Endothelial cell of umbilical vein (primary cell): ENCODE measurements around the gene MDM1. TPM values are rescaled to one million over a fixed set of nuclear protein-coding genes. Genes with fewer than 3 reads are reported as not detected.

Source experiments
- BruUV-seq: library from RNA; stranded (reverse); fragments of 400-500 nt; replicated peaks from 2 replicates; lab custom pipeline; 2021; lab: Mats Ljungman, UMichigan
- CTCF ChIA-PET: fragments of 300-600, 350-600 bp; sonication (Branson Sonifier 250); formaldehyde crosslinking; loops from one replicate; lab custom pipeline; 2021; ENCODE audit warnings: antibody characterized with exemption, inconsistent platforms; lab: Charles Lee
- POLR2A ChIA-PET: fragments of 300-600, 350-600 bp; sonication (Branson Sonifier 250); formaldehyde crosslinking; loops from one replicate; lab custom pipeline; 2021; ENCODE audit warnings: antibody characterized with exemption, inconsistent platforms; lab: Charles Lee
- DNase-seq: peaks from one replicate; pipeline ENCODE4 v3.0.0-alpha.2; 2011; ENCODE audit warnings: low read depth, low spot score
- FAIRE-seq: peaks from 2 replicates; lab custom pipeline; 2011; peaks lifted over from hg19 to GRCh38; lab: Jason Lieb, UNC
- H2AFZ ChIP-seq: 2 replicates; pipeline ENCODE4 v1.6.0; 2012; ENCODE audit warnings: low read depth, low read length, control low read depth, inconsistent platforms
- H3K27ac ChIP-seq: 2 replicates; pipeline ENCODE4 v1.5.1; 2011; ENCODE audit warnings: low read depth, mild to moderate bottlenecking, control low read depth, low read length, moderate library complexity; ENCODE audit not compliant: insufficient read depth
- H3K27me3 ChIP-seq, 2 experiments: 2 replicates each; pipeline versions ENCODE4 v1.6.0 to v1.6.1; 2011; ENCODE audit warnings: low read length in 2 of 2, mixed read lengths in 1 of 2; ENCODE audit not compliant: control insufficient read depth in 2 of 2, insufficient read depth in 2 of 2
- H3K36me3 ChIP-seq, 2 experiments: 2 replicates in 1 of 2; 3 replicates in 1 of 2; pipeline ENCODE4 v1.5.1; 2011; ENCODE audit warnings: low read length in 2 of 2, mild to moderate bottlenecking in 1 of 2, moderate library complexity in 1 of 2; ENCODE audit not compliant: control insufficient read depth in 2 of 2, insufficient read depth in 2 of 2; ENCODE audit errors: extremely low read depth in 1 of 2
- H3K4me1 ChIP-seq: 3 replicates; pipeline ENCODE4 v1.5.1; 2011; ENCODE audit warnings: mild to moderate bottlenecking, low read length; ENCODE audit not compliant: control insufficient read depth, insufficient read depth; ENCODE audit errors: extremely low read depth
- H3K4me2 ChIP-seq: 2 replicates; pipeline ENCODE4 v1.6.1; 2011; ENCODE audit warnings: low read length, control low read depth, mixed read lengths; ENCODE audit not compliant: insufficient read depth
- H3K4me3 ChIP-seq, 3 experiments: fragments of 200-600 bp in 1 of 3; sonication (generic), shearing (Covaris generic) in 1 of 3; replicated peaks in 1 of 3; 2 replicates each; pipeline ENCODE4 v1.5.1; 2011 to 2016; ENCODE audit warnings: control low read depth in 3 of 3, low read length in 3 of 3, mild to moderate bottlenecking in 2 of 3, inconsistent platforms in 1 of 3, low read depth in 1 of 3, moderate library complexity in 1 of 3; ENCODE audit not compliant: insufficient read depth in 1 of 3
- H3K79me2 ChIP-seq: 2 replicates; pipeline ENCODE4 v1.6.0; 2012; ENCODE audit warnings: low read length, inconsistent platforms; ENCODE audit not compliant: control insufficient read depth, insufficient read depth
- H3K9ac ChIP-seq: replicated peaks from 2 replicates; pipeline ENCODE3; 2011; ENCODE audit warnings: low read length, control low read depth; ENCODE audit not compliant: insufficient read depth; ENCODE audit errors: extremely low read depth
- H3K9me1 ChIP-seq: replicated peaks from 3 replicates; pipeline ENCODE4 v1.6.0; 2011; ENCODE audit warnings: mild to moderate bottlenecking, low read length; ENCODE audit not compliant: control insufficient read depth, insufficient read depth; ENCODE audit errors: extremely low read depth
- H3K9me3 ChIP-seq: replicated peaks from 2 replicates; pipeline ENCODE4 v1.5.1; 2012; ENCODE audit warnings: low read length, inconsistent platforms; ENCODE audit not compliant: control insufficient read depth, insufficient read depth
- H4K20me1 ChIP-seq: replicated peaks from 2 replicates; pipeline ENCODE3; 2011; ENCODE audit warnings: mild to moderate bottlenecking, low read length; ENCODE audit not compliant: control insufficient read depth, insufficient read depth; ENCODE audit errors: extremely low read depth
- EZH2 ChIP-seq: IDR thresholded peaks from 2 replicates; pipeline ENCODE4 v1.6.1; 2012; ENCODE audit warnings: borderline replicate concordance, low read depth, mild to moderate bottlenecking, moderate library complexity, low read length, inconsistent platforms; ENCODE audit not compliant: severe bottlenecking
- FOS ChIP-seq: IDR thresholded peaks from 2 replicates; pipeline ENCODE4 v1.6.1; 2011; ENCODE audit warnings: mild to moderate bottlenecking, low read length, moderate library complexity, borderline replicate concordance; ENCODE audit not compliant: insufficient read depth
- GATA2 ChIP-seq: IDR thresholded peaks from 2 replicates; pipeline ENCODE4 v1.7.0; 2011; ENCODE audit warnings: low read depth, mild to moderate bottlenecking, moderate library complexity, mixed read lengths, low read length; ENCODE audit not compliant: insufficient read length, insufficient read depth
- JUN ChIP-seq: IDR thresholded peaks from 2 replicates; pipeline ENCODE4 v1.6.1; 2011; ENCODE audit warnings: borderline replicate concordance, low read depth; ENCODE audit not compliant: insufficient read length, insufficient read depth
- MAX ChIP-seq: IDR thresholded peaks from 2 replicates; pipeline ENCODE4 v1.6.1; 2011; ENCODE audit not compliant: insufficient read depth, insufficient read length
- MYC ChIP-seq: IDR thresholded peaks from one replicate; pipeline ENCODE4 v1.6.1; 2011; ENCODE audit warnings: mild to moderate bottlenecking, low read depth, low read length
- POLR2A ChIP-seq: IDR thresholded peaks from 2 replicates; pipeline ENCODE4 v1.6.1; 2012; ENCODE audit warnings: low read depth, mild to moderate bottlenecking, control low read depth, low read length
- POLR2AphosphoS5 ChIP-seq: IDR thresholded peaks from 2 replicates; pipeline ENCODE4 v1.6.1; 2012; ENCODE audit warnings: low read depth, mild to moderate bottlenecking, control low read depth, low read length, moderate library complexity; ENCODE audit not compliant: insufficient read depth
- dilution Hi-C: fragments of 300-500 bp; cut with MboI; formaldehyde crosslinking; loops from one replicate; pipeline ENCODE4 v1.15.0; 2019; ENCODE audit warnings: low sequenced_read_pairs; ENCODE audit not compliant: extremely low pct_ligation_motif_present
- intact Hi-C: fragments of 100-400 bp; cut with micrococcal nuclease; formaldehyde crosslinking; loops from one replicate; pipeline ENCODE4 v1.10.0; 2022
- polyA plus RNA-seq, 4 experiments: library from polyadenylated mRNA; depleted of rRNA in 3 of 4; stranded (reverse) in 3 of 4; unstranded in 1 of 4; fragments of >200 nt; gene quantifications; 2 replicates each; pipeline versions ENCODE4 v1.2.1 to v1.2.3, GENCODE V29; 2011 to 2012; ENCODE audit warnings: missing spikeins in 1 of 4
- total RNA-seq: library from RNA; stranded (reverse); gene quantifications from 2 replicates; pipeline ENCODE4 v1.2.3, GENCODE V29; 2021
- TF ChIP-seq, protein P1 (sequence below), 2 donors: IDR thresholded peaks; 1 replicate in 1 of 2; 2 replicates in 1 of 2; pipeline ENCODE4 v1.5.1; 2011; ENCODE audit warnings: low read length in 2 of 2, mild to moderate bottlenecking in 2 of 2, moderate library complexity in 2 of 2, control low read depth in 1 of 2, inconsistent platforms in 1 of 2, low read depth in 1 of 2; ENCODE audit not compliant: insufficient read depth in 1 of 2; ENCODE audit errors: extremely low read depth in 1 of 2

The MDM1 gene
- total and polyA plus RNA-seq, 2 donors (not counting 3 experiments of a cell fraction or from before 2014, with no cell fraction given): 4.3 to 12.5 TPM

DNA sequence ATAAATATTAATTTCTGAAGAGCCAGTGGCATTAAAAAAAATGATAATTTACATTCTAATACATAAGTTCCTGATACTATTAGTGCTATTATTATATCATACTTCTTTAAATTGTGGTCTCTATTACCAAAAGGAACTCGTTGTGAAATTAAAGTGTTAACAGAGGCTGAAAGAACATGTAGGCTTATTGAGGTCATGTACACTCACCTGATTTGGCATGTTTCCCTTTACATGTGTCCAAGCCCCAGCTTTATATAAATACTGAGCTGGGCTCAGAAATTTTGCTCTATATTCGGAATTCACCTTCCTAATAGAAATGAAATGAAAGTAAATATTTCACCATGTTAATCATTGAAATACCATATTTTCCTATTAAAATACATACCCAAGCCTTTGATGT is 11.0 kb downstream of the MDM1 start:
- Histone ChIP-seq H3K4me3 (no peak overlapping the region), H3K9ac (no peak overlapping the region), H3K4me2 (no peak overlapping the region), H3K79me2 (no peaks in the 10 kb centered on the region), H3K36me3 (no peaks in the 10 kb centered on the region), H3K27me3 (no peaks in the 10 kb centered on the region), H2AFZ (no peak overlapping the region), H3K27ac (no peak overlapping the region), H3K9me3 (no peaks in the 10 kb centered on the region), H3K9me1 (no peaks in the 10 kb centered on the region), H3K4me1 (no peaks in the 10 kb centered on the region), H4K20me1 (no peaks in the 10 kb centered on the region)
- POLR2A ChIA-PET: no interaction called here
- FAIRE-seq (no peak), DNase-seq (no peak)
- intact Hi-C loops (no loop called here), dilution Hi-C loops (no loop called here)
- BruUV-seq: no TSS peak
- no peak for TF ChIP-seq MYC
- no peak for TF ChIP-seq JUN
- no peak for TF ChIP-seq EZH2
- TF ChIP-seq, protein P1, sequence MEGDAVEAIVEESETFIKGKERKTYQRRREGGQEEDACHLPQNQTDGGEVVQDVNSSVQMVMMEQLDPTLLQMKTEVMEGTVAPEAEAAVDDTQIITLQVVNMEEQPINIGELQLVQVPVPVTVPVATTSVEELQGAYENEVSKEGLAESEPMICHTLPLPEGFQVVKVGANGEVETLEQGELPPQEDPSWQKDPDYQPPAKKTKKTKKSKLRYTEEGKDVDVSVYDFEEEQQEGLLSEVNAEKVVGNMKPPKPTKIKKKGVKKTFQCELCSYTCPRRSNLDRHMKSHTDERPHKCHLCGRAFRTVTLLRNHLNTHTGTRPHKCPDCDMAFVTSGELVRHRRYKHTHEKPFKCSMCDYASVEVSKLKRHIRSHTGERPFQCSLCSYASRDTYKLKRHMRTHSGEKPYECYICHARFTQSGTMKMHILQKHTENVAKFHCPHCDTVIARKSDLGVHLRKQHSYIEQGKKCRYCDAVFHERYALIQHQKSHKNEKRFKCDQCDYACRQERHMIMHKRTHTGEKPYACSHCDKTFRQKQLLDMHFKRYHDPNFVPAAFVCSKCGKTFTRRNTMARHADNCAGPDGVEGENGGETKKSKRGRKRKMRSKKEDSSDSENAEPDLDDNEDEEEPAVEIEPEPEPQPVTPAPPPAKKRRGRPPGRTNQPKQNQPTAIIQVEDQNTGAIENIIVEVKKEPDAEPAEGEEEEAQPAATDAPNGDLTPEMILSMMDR (IDR thresholded peaks at IDR 0.05; ENCODE audit: extremely low read depth in 1 of 2, insufficient read depth in 1 of 2, low read depth in 1 of 2, low read length in 2 of 2): no peak
- no peak for TF ChIP-seq POLR2A
- no peak for TF ChIP-seq POLR2AphosphoS5
- no peak for TF ChIP-seq MAX
- no peak for TF ChIP-seq GATA2
- no peak for TF ChIP-seq FOS
- CTCF ChIA-PET: interaction anchor here (1.0 to 4.7 kb wide), 5 partner anchors 9 to 97 kb away, joined by 3 to 33 read pairs (median 3); partner anchors contain the start of gene MDM1
